Keratinocyte (primary cell): Measurements from ENCODE around the gene ANKRD53. TPM values are rescaled to one million over a fixed set of nuclear protein-coding genes. Genes with fewer than 3 reads are reported as not detected.
"Not testable (repeated sequence)": the region's sequence is repeated elsewhere in the genome, so short reads cannot be mapped to it uniquely, and the experiment has no call there.

Experiments
- DNase-seq: peaks from one replicate; pipeline ENCODE4 v3.0.0-alpha.2; 2011; ENCODE audit warnings: low read depth, missing footprints, low spot score
- FAIRE-seq: peaks from 2 replicates; lab custom pipeline; 2011; peaks lifted over from hg19 to GRCh38; lab: Jason Lieb, UNC
- H2AFZ ChIP-seq: 2 replicates; pipeline ENCODE4 v1.6.0; 2012; ENCODE audit warnings: low read length, control low read depth, inconsistent platforms; ENCODE audit not compliant: control insufficient read depth
- H3K27ac ChIP-seq: 2 replicates; pipeline ENCODE4 v1.5.1; 2011; ENCODE audit warnings: low read length; ENCODE audit not compliant: control insufficient read depth, insufficient read depth
- H3K27me3 ChIP-seq: 3 replicates; pipeline ENCODE4 v1.6.0; 2011; ENCODE audit warnings: low read length; ENCODE audit not compliant: control insufficient read depth, insufficient read depth; ENCODE audit errors: extremely low read depth
- H3K36me3 ChIP-seq, 2 experiments: 2 replicates in 1 of 2; 3 replicates in 1 of 2; pipeline ENCODE4 v1.5.1; 2011; ENCODE audit warnings: low read length in 2 of 2, mild to moderate bottlenecking in 1 of 2; ENCODE audit not compliant: control insufficient read depth in 2 of 2, insufficient read depth in 2 of 2; ENCODE audit errors: extremely low read depth in 1 of 2
- H3K4me1 ChIP-seq: 3 replicates; pipeline ENCODE4 v1.5.1; 2011; ENCODE audit warnings: low read length; ENCODE audit not compliant: control insufficient read depth, insufficient read depth; ENCODE audit errors: extremely low read depth
- H3K4me2 ChIP-seq: 3 replicates; pipeline ENCODE4 v1.6.0; 2011; ENCODE audit warnings: low read depth, low read length; ENCODE audit not compliant: control insufficient read depth, insufficient read depth; ENCODE audit errors: extremely low read depth
- H3K4me3 ChIP-seq, 3 experiments: fragments of 200-600 bp in 1 of 3; sonication (generic) in 1 of 3; 2 replicates in 2 of 3; 3 replicates in 1 of 3; pipeline ENCODE4 v1.5.1; 2011 to 2016; ENCODE audit warnings: low read length in 3 of 3, mild to moderate bottlenecking in 3 of 3, control low read depth in 2 of 3, inconsistent platforms in 1 of 3, low read depth in 1 of 3, mixed read lengths in 1 of 3, mixed run types in 1 of 3, moderate library complexity in 1 of 3; ENCODE audit not compliant: control insufficient read depth in 2 of 3, insufficient read depth in 2 of 3; ENCODE audit errors: extremely low read depth in 1 of 3
- H3K79me2 ChIP-seq: 2 replicates; pipeline ENCODE4 v1.6.0; 2012; ENCODE audit warnings: low read length; ENCODE audit not compliant: control insufficient read depth, insufficient read depth
- H3K9ac ChIP-seq: 3 replicates; pipeline ENCODE4 v1.6.0; 2011; ENCODE audit warnings: low read length; ENCODE audit not compliant: control insufficient read depth, insufficient read depth; ENCODE audit errors: extremely low read depth
- H3K9me1 ChIP-seq: 3 replicates; pipeline ENCODE4 v1.6.0; 2011; ENCODE audit warnings: low read length; ENCODE audit not compliant: control insufficient read depth, insufficient read depth; ENCODE audit errors: extremely low read depth
- H3K9me3 ChIP-seq: 2 replicates; pipeline ENCODE4 v1.5.1; 2012; ENCODE audit warnings: low read depth, low read length; ENCODE audit not compliant: control insufficient read depth
- H4K20me1 ChIP-seq: 3 replicates; pipeline ENCODE4 v1.6.0; 2011; ENCODE audit warnings: low read length; ENCODE audit not compliant: control insufficient read depth, insufficient read depth; ENCODE audit errors: extremely low read depth
- CTCF ChIP-seq, 3 experiments: IDR thresholded peaks in 1 of 3; conservative IDR thresholded peaks in 1 of 3; optimal IDR thresholded peaks in 1 of 3; 2 replicates in 2 of 3; 3 replicates in 1 of 3; pipeline versions ENCODE3 to v1.5.1; 2011; ENCODE audit warnings: low read length in 3 of 3, mild to moderate bottlenecking in 3 of 3, moderate library complexity in 2 of 3, control low read depth in 1 of 3, inconsistent platforms in 1 of 3; ENCODE audit not compliant: insufficient read depth in 2 of 3; ENCODE audit errors: extremely low read depth in 1 of 3
- EZH2 ChIP-seq: IDR thresholded peaks from one replicate; pipeline ENCODE4 v1.6.1; 2012; ENCODE audit warnings: inconsistent platforms, mild to moderate bottlenecking, low read length, moderate library complexity
- dilution Hi-C: fragments of 300-500 bp; cut with MboI; formaldehyde crosslinking; loops from one replicate; pipeline ENCODE4 v1.7.0; 2020; ENCODE audit warnings: low sequenced_read_pairs; ENCODE audit not compliant: extremely low pct_ligation_motif_present
- polyA plus RNA-seq, 5 experiments: library from polyadenylated mRNA; depleted of rRNA in 3 of 5; stranded (reverse) in 3 of 5; stranded (forward) in 1 of 5; unstranded in 1 of 5; fragments of >200 nt; gene quantifications; 1 replicate in 1 of 5; 2 replicates in 3 of 5; 3 replicates in 1 of 5; pipeline versions ENCODE4 v1.2.1 to v1.2.3, GENCODE V29; 2011 to 2012; ENCODE audit warnings: missing spikeins in 2 of 5, low read depth in 1 of 5, low replicate concordance in 1 of 5

Gene ANKRD53
- polyA plus RNA-seq, 1 donor (not counting 4 experiments of a cell fraction or from before 2014, with no cell fraction given), result not detected

GRCh38 chr2:70999362-70999761, 20.9 kb downstream of the ANKRD53 start:
- no peak for TF ChIP-seq EZH2
- no peak for TF ChIP-seq CTCF (optimal IDR thresholded peaks at IDR 0.05 in 1 of 3, IDR thresholded peaks at IDR 0.05 in 1 of 3, conservative IDR thresholded peaks at IDR 0.05 in 1 of 3; ENCODE audit: extremely low read depth in 1 of 3, insufficient read depth in 2 of 3, low read length in 3 of 3)
- no peak for FAIRE-seq

GRCh38 chr2:70999931-71000330, 21.5 kb downstream of the ANKRD53 start:
- H3K27me3 ChIP-seq, H3K9me3 ChIP-seq, H2AFZ ChIP-seq, H3K4me3 ChIP-seq, H3K4me1 ChIP-seq, H3K9me1 ChIP-seq, FAIRE-seq, H3K79me2 ChIP-seq, H4K20me1 ChIP-seq, H3K9ac ChIP-seq, H3K36me3 ChIP-seq, dilution Hi-C loops, H3K4me2 ChIP-seq, H3K27ac ChIP-seq, DNase-seq: not testable (repeated sequence)

More at GRCh38 chr2:70999362-70999761, 20.9 kb downstream of the ANKRD53 start:
- peaks cover 7% of the 10 kb centered on the region for H3K4me1 ChIP-seq
- no peaks in the 10 kb centered on the region for H3K9me3 ChIP-seq
- H3K36me3 ChIP-seq, result no peaks in the 10 kb centered on the region
- no peak overlapping the region for H3K4me3 ChIP-seq
- no peaks in the 10 kb centered on the region for H3K9me1 ChIP-seq
- H3K9ac ChIP-seq, result no peak overlapping the region
- no peaks in the 10 kb centered on the region for H4K20me1 ChIP-seq
- peaks cover 2% of the 10 kb centered on the region for H3K79me2 ChIP-seq
- no peak overlapping the region for H3K27ac ChIP-seq
- dilution Hi-C loops, result no loop called here
- no peak for DNase-seq
- H2AFZ ChIP-seq, result no peak overlapping the region
- H3K27me3 ChIP-seq, result no peaks in the 10 kb centered on the region
- no peak overlapping the region for H3K4me2 ChIP-seq
